Lung microvascular endothelial cell (primary cell): ENCODE results near the gene PLAGL2. TPM values are rescaled to one million over a fixed set of nuclear protein-coding genes. Genes with fewer than 3 reads are reported as not detected.

Experiments
- DNase-seq, 2 donors: peaks; one replicate each; pipeline versions ENCODE4 v3.0.0 to v3.0.0-alpha.2; 2010; ENCODE audit warnings: low read depth in 2 of 2
- total RNA-seq: library from RNA; depleted of rRNA; stranded (reverse); fragments of >200 nt; gene quantifications from 2 replicates; pipeline ENCODE4 v1.2.1, GENCODE V29; 2014

Gene PLAGL2
- total RNA-seq, 1 donor from 2014 or later: 2.8 TPM

DNA sequence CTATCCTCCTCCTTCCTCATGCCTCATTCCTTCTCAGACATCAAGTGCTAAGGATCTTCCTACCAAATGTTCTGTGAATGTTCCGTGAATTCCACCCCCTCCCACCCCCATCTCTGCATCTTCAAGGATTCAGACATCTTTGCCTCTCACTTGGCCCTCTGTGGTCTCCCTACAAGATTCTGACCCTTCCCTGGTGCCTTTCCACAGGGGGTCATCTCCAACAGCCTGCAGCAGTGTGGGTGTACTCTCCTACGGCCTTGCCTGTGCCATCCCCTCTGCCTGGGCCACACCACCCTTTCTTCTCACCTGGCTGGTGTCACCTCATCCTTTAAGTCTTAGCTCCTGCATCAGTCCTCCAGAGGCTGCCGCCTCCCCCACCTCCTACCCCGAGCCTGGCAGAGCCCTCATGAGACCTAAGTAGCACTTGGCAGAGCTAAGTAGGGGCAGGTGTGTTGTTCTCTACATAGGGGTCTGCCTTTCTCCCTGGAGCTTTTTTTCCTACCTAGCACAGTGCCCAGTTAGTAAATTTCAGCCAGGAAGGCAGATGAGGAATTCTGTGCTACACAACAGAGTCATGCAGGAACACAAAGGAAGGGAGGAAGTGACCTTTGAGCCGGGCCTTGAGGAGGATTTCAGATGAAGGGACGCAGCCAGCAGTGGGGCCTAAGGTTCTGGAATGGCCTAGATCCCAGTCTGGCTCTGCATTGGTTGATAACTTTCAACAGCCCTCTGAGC, 55.0 kb downstream of the PLAGL2 start:
- DNase-seq: peak; percentile 52 to 66

DNA sequence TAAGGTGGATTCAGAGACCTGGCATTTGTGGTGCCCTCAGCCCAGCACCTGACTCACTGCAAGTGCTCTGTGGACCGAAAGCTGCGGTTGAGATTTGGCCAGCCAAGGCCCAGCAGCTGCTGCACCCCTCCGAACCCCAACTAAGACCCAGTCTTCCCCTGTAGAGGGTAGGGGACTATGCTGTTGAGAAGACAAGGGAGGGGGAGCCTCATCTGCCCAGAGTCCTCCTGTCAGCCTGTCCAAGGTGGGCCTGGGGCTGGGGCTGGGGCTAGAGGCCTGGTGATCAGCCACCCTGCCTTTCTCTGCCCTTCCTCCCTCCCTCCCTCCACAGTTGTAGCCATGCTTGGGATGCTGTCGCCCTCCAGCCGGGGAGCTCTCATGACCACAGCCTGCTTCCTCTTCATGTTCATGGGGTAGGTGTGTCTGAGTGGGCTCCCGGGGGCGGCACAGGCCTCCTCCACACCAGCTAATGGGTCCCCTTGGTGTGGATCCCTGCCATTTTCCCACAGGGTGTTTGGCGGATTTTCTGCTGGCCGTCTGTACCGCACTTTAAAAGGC, 57.2 kb downstream of the PLAGL2 start:
- no peak for DNase-seq

DNA sequence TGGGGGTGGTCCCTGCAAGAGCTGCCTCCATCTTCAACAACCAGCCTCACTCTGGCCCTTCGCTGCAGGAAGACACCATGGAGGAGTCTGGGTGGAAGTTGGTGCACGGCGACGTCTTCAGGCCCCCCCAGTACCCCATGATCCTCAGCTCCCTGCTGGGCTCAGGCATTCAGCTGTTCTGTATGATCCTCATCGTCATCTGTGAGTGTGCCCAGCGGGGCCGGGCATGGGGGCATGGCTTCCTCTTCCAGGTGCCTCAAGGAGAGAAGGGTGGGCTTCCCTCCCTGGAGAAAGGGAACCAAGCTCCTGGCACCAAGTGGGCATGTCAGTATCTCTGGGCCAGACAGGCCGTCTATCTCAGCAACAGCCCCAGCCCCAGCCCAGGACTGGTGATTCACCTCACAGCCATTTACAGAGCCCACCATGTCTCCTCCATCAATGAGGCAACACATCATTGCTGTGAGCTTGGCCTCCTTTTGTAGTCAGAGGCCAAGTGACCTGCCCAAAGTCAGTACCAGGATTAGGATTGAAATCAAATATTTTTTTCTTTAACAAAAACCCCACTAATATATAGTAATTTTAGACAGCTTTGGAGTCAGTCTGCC, 57.9 kb downstream of the PLAGL2 start:
- DNase-seq: no peak

DNA sequence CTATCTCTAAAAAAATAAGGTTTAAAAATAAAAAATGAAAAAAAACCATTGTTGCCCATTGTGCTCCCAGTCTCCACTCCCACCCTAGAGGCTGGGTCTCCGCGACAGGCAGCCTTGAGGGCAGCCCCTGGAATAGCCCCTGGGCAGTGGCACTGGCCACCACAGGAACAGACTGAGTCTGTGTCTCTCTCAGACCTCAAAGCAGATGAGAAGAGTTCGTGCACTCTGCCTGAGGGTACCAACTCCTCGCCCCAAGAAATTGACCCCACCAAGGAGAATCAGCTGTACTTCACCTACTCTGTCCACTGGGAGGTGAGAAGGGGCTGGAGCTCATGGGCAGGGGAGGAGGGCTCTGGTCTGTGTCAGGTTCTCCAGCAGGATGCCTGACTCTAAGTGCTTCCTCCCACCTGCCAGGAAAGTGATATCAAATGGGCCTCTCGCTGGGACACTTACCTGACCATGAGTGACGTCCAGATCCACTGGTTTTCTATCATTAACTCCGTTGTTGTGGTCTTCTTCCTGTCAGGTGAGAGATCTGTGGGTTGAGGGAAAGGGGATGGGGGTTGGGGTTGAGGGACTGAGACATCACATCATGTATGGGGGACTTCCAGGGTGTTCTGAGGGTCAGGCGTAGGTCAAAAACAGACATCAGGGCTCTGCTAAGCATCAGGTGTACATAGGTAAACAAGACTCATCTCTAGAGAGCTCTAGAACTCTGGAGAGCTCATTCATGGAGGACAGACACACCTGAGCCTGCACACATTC, 62.5 kb downstream of the PLAGL2 start:
- DNase-seq: no peak

DNA sequence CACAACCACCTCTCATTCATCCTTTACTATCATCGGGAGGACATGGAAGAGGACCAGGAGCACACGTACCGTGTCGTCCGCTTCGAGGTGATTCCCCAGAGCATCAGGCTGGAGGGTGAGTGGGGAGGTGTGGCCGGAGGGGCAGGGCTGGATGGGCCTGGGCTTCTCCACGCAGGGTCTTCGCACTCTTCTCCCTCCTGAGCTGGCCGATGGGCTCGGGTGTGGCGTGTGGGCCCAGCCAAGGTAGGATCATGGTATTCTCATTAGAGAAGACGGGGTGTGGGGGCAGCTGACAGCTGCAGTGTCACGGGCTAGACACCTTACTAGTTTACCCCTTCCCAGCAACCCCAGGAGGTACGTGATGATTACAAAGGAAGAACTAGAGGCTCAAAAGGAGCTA, 64.6 kb downstream of the PLAGL2 start:
- DNase-seq: no peak

Other genes with a start within 250 kb of the PLAGL2 start
- under 0.01 TPM in 1 of 2 replicates, not detected in the other for gene XKR7, start 239.6 kb downstream of the PLAGL2 start, total RNA-seq
- 16.3 and 24.2 TPM in 2 replicates for gene CCM2L, start 197.3 kb downstream of the PLAGL2 start, total RNA-seq
- gene HCK, start 155.5 kb downstream of the PLAGL2 start, total RNA-seq: not detected in 2 replicates
- 16.3 and 25.2 TPM in 2 replicates for gene TM9SF4, start 98.0 kb downstream of the PLAGL2 start, total RNA-seq
- gene POFUT1, start 137 bp upstream of the PLAGL2 start, total RNA-seq: 24.6 and 31.2 TPM in 2 replicates
- gene KIF3B, start 69.9 kb upstream of the PLAGL2 start, total RNA-seq: 20.7 and 22.6 TPM in 2 replicates
- 27.9 and 42.5 TPM in 2 replicates for gene ASXL1, start 150.6 kb upstream of the PLAGL2 start, total RNA-seq